ENCODE data around the gene ZNF436. TPM values are rescaled to one million over a fixed set of nuclear protein-coding genes. Genes with fewer than 3 reads are reported as not detected.

ZNF436 gene
- total and polyA plus RNA-seq, 9 of the 15 experiments (the other 6 are each of a cell fraction or from before 2014, with no cell fraction given), result 2.1 to 11.3 (median 6.8) TPM

GRCh38 chr1:23370709-23371584, 1.3 kb upstream of the ZNF436 start (continued):
- TF ChIP-seq RBM15 (IDR thresholded peaks at IDR 0.05; ENCODE audit: insufficient read depth, low read length), result no peak
- 0 out of 2 replicates have a peak, but pooled peaks have one; percentile 39 for TF ChIP-seq NFIC (IDR thresholded peaks at IDR 0.05)
- no peak for TF ChIP-seq NCOA1 (IDR thresholded peaks at IDR 0.05; ENCODE audit: low read depth)
- no peak for TF ChIP-seq BMI1 (IDR thresholded peaks at IDR 0.05; ENCODE audit: low read length)
- no peak for TF ChIP-seq KAT8 (IDR thresholded peaks at IDR 0.05; ENCODE audit: low read depth)
- TF ChIP-seq TCFL5 (CRISPR knock-in tag; conservative IDR thresholded peaks at IDR 0.05), result no peak
- no peak for TF ChIP-seq GABPA (tag; conservative IDR thresholded peaks at IDR 0.05; ENCODE audit: low read depth)
- TF ChIP-seq MAFG (tag; conservative IDR thresholded peaks at IDR 0.05), result 0 out of 2 replicates have a peak, but pooled peaks have one; percentile 12
- TF ChIP-seq TFAP4 (CRISPR knock-in tag; IDR thresholded peaks at IDR 0.05; ENCODE audit: borderline replicate concordance), result peak; percentile 59; the same call in 1 of the 2 replicates
- no peak for TF ChIP-seq EWSR1 (IDR thresholded peaks at IDR 0.05; ENCODE audit: borderline replicate concordance, low read depth, partially characterized antibody)
- no peak for TF ChIP-seq SRSF9 (IDR thresholded peaks at IDR 0.05; ENCODE audit: borderline replicate concordance, low read depth, low read length)
- TF ChIP-seq BCOR (IDR thresholded peaks at IDR 0.05), result no peak
- TF ChIP-seq ZNF311 (CRISPR knock-in tag; IDR thresholded peaks at IDR 0.05), result no peak
- TF ChIP-seq ZNF444 (CRISPR knock-in tag; IDR thresholded peaks at IDR 0.05), result no peak
- TF ChIP-seq HMG20A (CRISPR knock-in tag; conservative IDR thresholded peaks at IDR 0.05), result no peak
- TF ChIP-seq ZNF639 (CRISPR knock-in tag; conservative IDR thresholded peaks at IDR 0.05 in 1 of 2, IDR thresholded peaks at IDR 0.05 in 1 of 2), result no peak
- no peak for TF ChIP-seq ATF2 (CRISPR knock-in tag; IDR thresholded peaks at IDR 0.05)
- TF ChIP-seq ZKSCAN3 (CRISPR knock-in tag; IDR thresholded peaks at IDR 0.05), result no peak
- no peak for TF ChIP-seq HMGN3 (IDR thresholded peaks at IDR 0.05; ENCODE audit: borderline replicate concordance, extremely low read depth, insufficient read length, low read depth, low read length)
- no peak for TF ChIP-seq PRPF4 (IDR thresholded peaks at IDR 0.05; ENCODE audit: insufficient read depth, low read depth, low read length, poor library complexity, severe bottlenecking)
- TF ChIP-seq EP400 (IDR thresholded peaks at IDR 0.05), result no peak
- TF ChIP-seq ZNF23 (CRISPR knock-in tag; IDR thresholded peaks at IDR 0.05), result no peak
- TF ChIP-seq SP2 (IDR thresholded peaks at IDR 0.05; ENCODE audit: extremely low read depth, low read depth, low read length, poor library complexity, severe bottlenecking), result no peak
- no peak for TF ChIP-seq ZNF41 (CRISPR knock-in tag; conservative IDR thresholded peaks at IDR 0.05)
